Measurements from ENCODE around the gene LRRC8D. TPM values are rescaled to one million over a fixed set of nuclear protein-coding genes. Genes with fewer than 3 reads are reported as not detected.
"Not testable (repeated sequence)": the region's sequence is repeated elsewhere in the genome, so short reads cannot be mapped to it uniquely, and the experiment has no call there.

Gene LRRC8D
- total RNA-seq, 1 experiment from 2014 or later: 15.0 TPM

DNA sequence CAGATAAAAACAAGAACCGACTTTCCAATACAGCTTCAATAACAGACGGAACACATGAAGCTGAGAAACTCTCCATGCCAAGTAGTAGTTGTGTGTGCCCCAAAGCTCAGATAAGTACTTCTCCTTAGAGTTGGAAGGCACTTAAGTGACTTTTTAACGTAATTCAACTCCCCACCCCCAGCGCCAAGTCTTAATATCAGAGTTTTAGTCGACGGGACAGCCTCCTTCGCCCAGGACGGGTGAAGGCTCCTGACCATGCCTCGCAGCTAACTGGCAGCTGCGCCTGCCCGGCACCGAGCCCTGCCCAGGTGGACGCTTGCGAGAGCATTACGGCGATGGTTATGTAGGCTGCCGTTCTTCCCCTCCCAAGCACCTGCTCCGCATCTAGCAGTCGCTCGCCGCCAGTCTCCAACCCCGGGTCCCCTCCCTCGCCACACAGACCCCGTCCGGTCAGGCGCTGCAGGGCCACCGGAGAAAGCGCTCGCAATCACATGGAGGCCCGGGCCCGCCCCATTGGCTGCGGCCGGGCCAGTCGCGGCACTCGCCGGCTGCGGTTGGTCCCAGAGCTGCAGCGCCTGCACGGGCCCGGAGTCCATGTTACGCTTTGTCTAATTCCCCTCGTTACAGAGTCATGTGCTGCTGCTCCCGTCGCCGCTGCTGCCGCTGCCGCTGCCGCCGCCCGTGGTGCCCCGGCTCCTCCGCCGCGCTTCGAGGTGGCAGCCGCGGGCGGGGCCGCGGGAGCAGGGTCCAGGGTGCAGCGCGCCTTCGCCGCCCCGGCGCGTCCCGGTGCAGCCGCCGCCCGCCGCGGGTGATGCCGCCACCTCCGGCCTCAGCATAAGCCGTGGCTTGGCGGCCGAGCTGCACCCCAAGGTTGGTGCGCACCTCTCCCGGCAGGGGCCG is at the start of gene LRRC8D (continued):
- TF ChIP-seq SIN3A (IDR thresholded peaks at IDR 0.05; ENCODE audit: low read depth) (no peak; the same call in 1 of the 2 replicates), FOSL1 (IDR thresholded peaks at IDR 0.05; ENCODE audit: low read depth) (no peak), ELF1 (IDR thresholded peaks at IDR 0.05; ENCODE audit: borderline replicate concordance, low read depth) (no peak), TCF7L2 (IDR thresholded peaks at IDR 0.05; ENCODE audit: borderline replicate concordance, extremely low read depth, insufficient read depth, insufficient read length) (no peak), YY1 (IDR thresholded peaks at IDR 0.05; ENCODE audit: extremely low read depth, insufficient replicate concordance, low read depth, low read length) (no peak), EZH2phosphoT487 (IDR thresholded peaks at IDR 0.05; ENCODE audit: borderline replicate concordance) (no peak)

DNA sequence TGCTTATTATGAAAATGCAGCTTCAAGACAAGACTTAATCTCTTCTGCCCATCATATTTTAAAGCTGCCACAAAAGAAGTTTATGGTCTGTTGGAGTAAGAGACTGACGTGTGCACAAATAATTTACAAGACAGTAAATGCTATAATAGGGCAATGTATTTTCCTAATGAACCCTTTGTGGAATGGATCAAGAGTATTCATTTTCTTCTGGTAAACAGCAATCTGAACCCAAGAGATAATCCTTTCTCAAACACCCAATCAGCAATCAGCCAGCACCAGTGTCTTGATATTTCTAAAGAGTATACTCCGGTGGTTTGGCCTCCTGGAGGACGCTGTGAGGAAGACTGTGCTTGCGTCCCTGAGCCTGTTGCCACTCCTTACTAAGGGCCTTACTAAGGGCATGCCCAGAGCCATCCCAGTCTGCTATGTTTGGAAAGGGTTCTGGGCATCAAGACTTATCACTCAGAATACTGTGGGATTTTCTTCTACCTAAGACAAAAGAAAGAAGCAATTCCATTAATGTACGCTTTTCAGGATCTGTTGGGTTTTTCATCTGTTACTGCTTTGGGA is 48.8 kb upstream of the LRRC8D start:
- Histone ChIP-seq H3K9me2 (ENCODE audit: insufficient read depth) (no peaks in the 10 kb centered on the region), H3K36me3 (ENCODE audit: control insufficient read depth in 1 of 2, insufficient read depth in 2 of 2, low read length in 2 of 2) (no peaks in the 10 kb centered on the region), H3K4me1 (ENCODE audit: control insufficient read depth in 1 of 2, insufficient read depth in 2 of 2, low read length in 2 of 2) (no peaks in the 10 kb centered on the region), H3K9me3 (ENCODE audit: control insufficient read depth in 1 of 2, insufficient read depth in 1 of 2, low read depth in 1 of 2, low read length in 2 of 2) (no peaks in the 10 kb centered on the region), H3K27ac (ENCODE audit: low read depth, low read length) (no peak overlapping the region), H2AFZ (ENCODE audit: low read depth, low read length, poor library complexity, severe bottlenecking) (no peak overlapping the region), H3K4me3 (replicated peaks in 1 of 2; ENCODE audit: low read depth in 1 of 2, low read length in 2 of 2) (no peak overlapping the region), H4K20me1 (ENCODE audit: insufficient read depth) (no peaks in the 10 kb centered on the region), H3K27me3 (ENCODE audit: insufficient read depth, low read length) (no peaks in the 10 kb centered on the region), H3K9ac (ENCODE audit: low read length) (no peak overlapping the region), H3K4me2 (ENCODE audit: low read length) (no peak overlapping the region), H3K79me2 (ENCODE audit: insufficient read depth, low read length) (no peaks in the 10 kb centered on the region)
- intact Hi-C loops (cut with micrococcal nuclease): no loop called here
- no peak for TF ChIP-seq CBX3 (IDR thresholded peaks at IDR 0.05; ENCODE audit: low read depth)
- CTCF ChIA-PET: interaction anchor here (1.1 kb wide), 1 partner anchor 289 kb away, joined by 3 read pairs; no protein-coding TSS in a partner anchor
- peak; percentile 52; the same call in 1 of the 2 replicates for ATAC-seq
- RAD21 ChIA-PET (ENCODE audit: low non-redundant PET in 1 of 2, low total read pairs in 2 of 2, uncharacterized antibody in 2 of 2, unreplicated experiment in 2 of 2): no interaction called here
- DNase-seq (ENCODE audit: low read depth, low spot score): no peak
- POLR2A ChIA-PET: no interaction called here
- no TSS peak for BruUV-seq (replicated peaks)

DNA sequence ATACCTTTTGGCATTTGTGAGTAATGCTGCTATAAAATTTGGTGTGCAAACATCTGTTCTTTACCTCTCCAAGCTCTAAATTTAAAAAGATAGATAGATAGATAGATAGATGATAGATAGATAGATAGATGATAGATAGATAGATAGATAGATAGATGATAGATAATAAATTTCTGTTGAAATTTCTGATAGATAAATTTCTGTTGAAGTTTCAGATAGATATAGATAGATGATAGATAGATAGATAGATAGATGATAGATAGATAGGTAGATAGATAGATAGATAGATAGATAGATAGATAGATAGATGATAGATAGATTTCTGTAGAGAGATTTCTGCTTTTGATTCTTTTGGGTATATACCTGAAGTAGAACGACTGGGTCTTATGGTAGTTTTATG is 44.7 kb upstream of the LRRC8D start:
- CTCF ChIA-PET: interaction anchor here (1.9 kb wide), 1 partner anchor 13 kb away, joined by 6 read pairs; no protein-coding TSS in a partner anchor
- H3K27ac ChIP-seq (ENCODE audit: low read depth, low read length); ATAC-seq; H3K9me2 ChIP-seq (ENCODE audit: insufficient read depth); H2AFZ ChIP-seq (ENCODE audit: low read depth, low read length, poor library complexity, severe bottlenecking); H3K9me3 ChIP-seq (ENCODE audit: control insufficient read depth in 1 of 2, insufficient read depth in 1 of 2, low read depth in 1 of 2, low read length in 2 of 2); H3K4me3 ChIP-seq (replicated peaks in 1 of 2; ENCODE audit: low read depth in 1 of 2, low read length in 2 of 2); H3K36me3 ChIP-seq (ENCODE audit: control insufficient read depth in 1 of 2, insufficient read depth in 2 of 2, low read length in 2 of 2); H3K27me3 ChIP-seq (ENCODE audit: insufficient read depth, low read length); intact Hi-C loops (cut with micrococcal nuclease); POLR2A ChIA-PET; H3K4me2 ChIP-seq (ENCODE audit: low read length); BruUV-seq (replicated peaks); DNase-seq (ENCODE audit: low read depth, low spot score); RAD21 ChIA-PET (ENCODE audit: low non-redundant PET in 1 of 2, low total read pairs in 2 of 2, uncharacterized antibody in 2 of 2, unreplicated experiment in 2 of 2); H3K79me2 ChIP-seq (ENCODE audit: insufficient read depth, low read length); H3K4me1 ChIP-seq (ENCODE audit: control insufficient read depth in 1 of 2, insufficient read depth in 2 of 2, low read length in 2 of 2); H4K20me1 ChIP-seq (ENCODE audit: insufficient read depth); H3K9ac ChIP-seq (ENCODE audit: low read length): not testable (repeated sequence)

DNA sequence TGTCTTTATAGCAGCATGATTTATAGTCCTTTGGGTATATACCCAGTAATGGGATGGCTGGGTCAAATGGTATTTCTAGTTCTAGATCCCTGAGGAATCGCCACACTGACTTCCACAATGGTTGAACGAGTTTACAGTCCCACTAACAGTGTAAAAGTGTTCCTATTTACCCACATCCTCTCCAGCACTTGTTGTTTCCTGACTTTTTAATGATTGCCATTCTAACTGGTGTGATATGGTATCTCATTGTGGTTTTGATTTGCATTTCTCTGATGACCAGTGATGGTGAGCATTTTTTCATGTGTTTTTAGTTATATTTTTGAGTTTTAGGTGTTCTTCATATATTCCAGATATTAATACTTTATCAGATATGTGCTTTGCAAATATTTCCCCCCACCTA is 43.6 kb upstream of the LRRC8D start:
- H3K27me3 ChIP-seq (ENCODE audit: insufficient read depth, low read length); H3K9ac ChIP-seq (ENCODE audit: low read length); H3K27ac ChIP-seq (ENCODE audit: low read depth, low read length); ATAC-seq; H3K4me2 ChIP-seq (ENCODE audit: low read length); BruUV-seq (replicated peaks); POLR2A ChIA-PET; DNase-seq (ENCODE audit: low read depth, low spot score); H3K4me3 ChIP-seq (replicated peaks in 1 of 2; ENCODE audit: low read depth in 1 of 2, low read length in 2 of 2); H3K9me3 ChIP-seq (ENCODE audit: control insufficient read depth in 1 of 2, insufficient read depth in 1 of 2, low read depth in 1 of 2, low read length in 2 of 2); H3K79me2 ChIP-seq (ENCODE audit: insufficient read depth, low read length); H3K36me3 ChIP-seq (ENCODE audit: control insufficient read depth in 1 of 2, insufficient read depth in 2 of 2, low read length in 2 of 2); intact Hi-C loops (cut with micrococcal nuclease); CTCF ChIA-PET; H4K20me1 ChIP-seq (ENCODE audit: insufficient read depth); H3K4me1 ChIP-seq (ENCODE audit: control insufficient read depth in 1 of 2, insufficient read depth in 2 of 2, low read length in 2 of 2); RAD21 ChIA-PET (ENCODE audit: low non-redundant PET in 1 of 2, low total read pairs in 2 of 2, uncharacterized antibody in 2 of 2, unreplicated experiment in 2 of 2); H3K9me2 ChIP-seq (ENCODE audit: insufficient read depth); H2AFZ ChIP-seq (ENCODE audit: low read depth, low read length, poor library complexity, severe bottlenecking): not testable (repeated sequence)

Data from HCT116 (cell line).